NCI-H2171 (cell line): Measurements from ENCODE around the gene RHOT1.
"Not testable (repeated sequence)": the region's sequence is repeated elsewhere in the genome, so short reads cannot be mapped to it uniquely, and the experiment has no call there.

Experiments
- DNase-seq: peaks from one replicate; lab custom pipeline; 2025; lab: John Stamatoyannopoulos, UW

RHOT1 gene

DNA sequence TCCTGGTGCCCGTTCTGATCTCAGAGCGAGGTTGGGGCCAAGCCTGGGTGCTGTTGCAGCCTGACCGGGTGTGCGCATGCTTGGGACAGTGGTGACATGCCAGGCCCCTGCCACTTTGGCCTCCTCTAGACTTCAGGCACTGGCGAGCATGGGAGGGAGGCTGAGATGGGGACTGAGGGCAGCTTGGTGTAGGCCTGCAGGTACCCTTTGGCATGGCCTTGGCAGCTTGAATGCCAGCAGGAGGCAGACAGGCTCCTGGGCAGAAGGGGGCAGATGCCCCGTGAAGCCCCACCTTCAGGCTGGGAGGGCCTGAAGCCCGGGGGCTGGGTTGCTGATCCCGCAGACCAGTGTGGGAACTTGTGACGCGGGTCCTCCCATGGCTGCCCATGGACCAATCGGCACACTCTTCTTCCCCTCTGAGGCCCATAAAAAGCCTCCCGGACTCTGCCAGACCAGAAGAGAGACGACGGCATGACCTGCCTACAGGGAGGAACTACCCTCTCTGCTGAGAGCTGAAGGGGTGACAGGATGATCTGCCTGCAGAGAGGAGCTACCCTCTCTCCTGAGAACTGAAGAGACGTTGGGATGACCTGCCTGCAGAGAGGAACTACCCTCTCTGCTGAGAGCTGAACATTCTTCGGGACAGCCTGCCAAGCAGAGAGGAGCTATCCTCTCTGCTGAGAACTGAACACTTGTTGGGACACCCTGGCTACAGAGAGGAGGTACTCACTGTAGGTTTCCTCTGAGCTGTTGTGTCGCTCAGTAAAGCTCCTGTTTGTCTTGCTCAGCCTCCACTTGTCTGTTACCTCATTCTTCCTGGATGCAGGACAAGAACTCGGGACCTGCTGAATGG lies 17.5 kb downstream of the RHOT1 start:
- DNase-seq: no peak

GRCh38 chr17:32160526-32160925 lies 18.2 kb downstream of the RHOT1 start:
- DNase-seq: no peak

DNA sequence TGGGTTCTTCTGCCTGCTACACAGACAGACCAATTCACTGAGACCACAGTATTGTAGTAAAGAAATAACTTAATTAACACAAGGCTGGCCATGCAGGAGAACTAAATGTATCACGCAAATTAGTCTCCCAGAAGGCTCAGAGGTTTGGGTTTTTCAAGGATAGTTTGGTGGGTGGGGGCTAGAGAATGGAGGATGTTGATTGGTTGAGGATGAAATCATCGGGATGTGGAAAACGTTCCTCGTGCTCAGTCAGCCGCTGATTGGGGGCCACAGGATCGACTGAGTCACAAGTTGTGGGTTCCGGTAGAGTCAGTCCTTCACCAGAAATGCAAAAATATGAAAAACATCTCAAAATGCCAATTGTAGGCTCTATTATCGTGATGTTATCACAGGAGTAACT lies 18.7 kb downstream of the RHOT1 start:
- no peak for DNase-seq

GRCh38 chr17:32161506-32162365 lies 19.4 kb downstream of the RHOT1 start:
- DNase-seq: no peak

DNA sequence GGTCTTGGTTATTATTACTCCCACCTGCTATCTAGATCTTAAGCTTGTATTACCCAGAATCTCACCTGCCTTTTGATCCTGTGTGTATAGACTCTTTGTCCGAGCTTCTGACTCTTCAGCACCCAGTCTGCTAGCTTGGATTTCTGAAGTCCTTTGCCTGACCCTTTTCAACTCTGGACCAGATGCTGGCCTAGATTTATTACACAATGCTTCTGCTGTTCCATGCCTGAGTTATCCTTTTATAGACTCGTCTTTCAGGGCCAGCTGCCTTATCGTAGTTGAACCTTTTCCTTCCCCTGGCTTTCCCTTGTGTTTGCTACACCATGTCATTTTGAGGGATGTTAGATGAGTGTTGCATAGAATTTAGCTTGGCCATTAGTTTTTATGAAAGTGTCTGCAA lies 32.6 kb downstream of the RHOT1 start:
- DNase-seq: no peak

DNA sequence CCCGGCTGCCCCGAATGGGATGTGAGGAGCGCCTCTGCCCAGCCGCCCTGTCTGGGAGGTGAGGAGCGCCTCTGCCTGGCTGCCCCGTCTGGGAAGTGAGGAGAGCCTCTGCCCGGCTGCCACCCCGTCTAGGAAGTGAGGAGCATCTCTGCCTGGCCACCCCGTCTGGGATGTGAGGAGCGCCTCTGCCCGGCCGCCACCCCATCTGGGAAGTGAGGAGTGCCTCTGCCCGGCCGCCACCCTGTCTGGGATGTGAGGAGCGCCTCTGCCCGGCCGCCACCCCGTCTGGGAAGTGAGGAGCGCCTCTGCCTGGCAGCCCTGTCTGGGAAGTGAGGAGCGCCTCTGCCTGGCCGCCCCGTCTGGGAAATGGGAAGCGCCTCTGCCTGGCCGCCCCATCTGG lies 36.4 kb downstream of the RHOT1 start:
- DNase-seq: not testable (repeated sequence)

DNA sequence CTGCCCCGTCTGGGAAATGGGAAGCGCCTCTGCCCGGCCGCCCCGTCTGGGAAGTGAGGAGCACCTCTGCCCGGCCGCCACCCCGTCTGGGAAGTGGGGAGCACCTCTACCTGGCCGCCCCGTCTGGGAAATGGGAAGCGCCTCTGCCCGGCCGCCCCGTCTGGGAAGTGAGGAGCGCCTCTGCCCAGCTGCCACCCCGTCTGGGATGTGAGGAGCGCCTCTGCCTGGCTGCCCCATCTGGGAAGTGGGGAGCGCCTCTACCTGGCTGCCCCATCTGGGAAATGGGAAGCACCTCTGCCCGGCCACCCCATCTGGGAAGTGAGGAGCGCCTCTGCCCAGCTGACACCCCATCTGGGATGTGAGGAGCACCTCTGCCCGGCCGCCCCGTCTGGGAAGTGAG lies 36.8 kb downstream of the RHOT1 start:
- DNase-seq: not testable (repeated sequence)

DNA sequence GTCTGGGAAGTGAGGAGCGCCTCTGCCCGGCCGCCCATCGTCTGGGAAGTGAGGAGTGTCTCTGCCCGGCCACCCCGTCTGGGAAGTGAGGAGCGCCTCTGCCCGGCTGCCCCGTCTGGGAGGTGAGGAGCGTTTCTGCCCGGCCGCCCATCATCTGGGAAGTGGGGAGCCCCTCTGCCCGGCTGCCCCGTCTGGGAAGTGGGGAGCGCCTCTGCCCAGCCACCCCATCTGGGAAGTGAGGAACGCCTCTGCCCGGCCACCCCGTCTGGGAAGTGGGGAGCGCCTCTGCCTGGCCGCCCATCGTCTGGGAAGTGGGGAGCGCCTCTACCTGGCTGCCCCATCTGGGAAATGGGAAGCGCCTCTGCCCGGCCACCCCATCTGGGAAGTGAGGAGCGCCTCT lies 37.2 kb downstream of the RHOT1 start:
- DNase-seq: not testable (repeated sequence)

DNA sequence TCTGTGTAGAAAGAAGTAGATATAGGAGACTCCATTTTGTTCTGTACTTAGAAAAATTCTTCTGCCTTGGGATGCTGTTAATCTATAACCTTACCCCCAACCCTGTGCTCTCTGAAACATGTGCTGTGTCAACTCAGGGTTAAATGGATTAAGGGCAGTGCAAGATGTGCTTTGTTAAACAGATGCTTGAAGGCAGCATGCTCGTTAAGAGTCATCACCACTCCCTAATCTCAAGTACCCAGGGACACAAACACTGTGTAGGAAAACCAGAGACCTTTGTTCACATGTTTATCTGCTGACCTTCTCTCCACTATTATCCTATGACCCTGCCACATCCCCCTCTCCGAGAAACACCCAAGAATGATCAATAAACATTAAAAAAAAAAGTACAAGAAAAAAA lies 38.0 kb downstream of the RHOT1 start:
- DNase-seq: not testable (repeated sequence)

GRCh38 chr17:32185875-32186274 lies 43.6 kb downstream of the RHOT1 start:
- no peak for DNase-seq

- no peak for DNase-seq
Observed at GRCh38 chr17:32187271-32187670, 45.0 kb downstream of the RHOT1 start.

DNA sequence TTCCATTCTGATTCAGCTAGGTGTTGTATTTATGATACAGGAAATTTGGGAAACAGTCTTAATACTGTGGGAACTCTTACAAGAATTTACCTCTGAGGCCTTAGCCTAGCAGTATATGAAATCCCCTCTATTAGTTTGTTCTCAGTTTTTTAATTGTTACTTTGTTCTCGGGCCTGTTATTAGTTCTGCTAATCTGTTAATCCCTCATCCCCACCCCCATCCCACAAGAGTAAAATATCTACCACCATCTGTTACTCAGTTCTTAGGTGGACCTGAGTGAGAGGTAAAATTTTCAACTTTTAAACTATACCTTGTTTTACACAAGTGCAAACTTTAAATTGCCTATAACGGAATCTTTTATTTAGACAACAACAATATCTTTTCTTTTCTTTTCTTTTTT lies 47.0 kb downstream of the RHOT1 start:
- no peak for DNase-seq

DNA sequence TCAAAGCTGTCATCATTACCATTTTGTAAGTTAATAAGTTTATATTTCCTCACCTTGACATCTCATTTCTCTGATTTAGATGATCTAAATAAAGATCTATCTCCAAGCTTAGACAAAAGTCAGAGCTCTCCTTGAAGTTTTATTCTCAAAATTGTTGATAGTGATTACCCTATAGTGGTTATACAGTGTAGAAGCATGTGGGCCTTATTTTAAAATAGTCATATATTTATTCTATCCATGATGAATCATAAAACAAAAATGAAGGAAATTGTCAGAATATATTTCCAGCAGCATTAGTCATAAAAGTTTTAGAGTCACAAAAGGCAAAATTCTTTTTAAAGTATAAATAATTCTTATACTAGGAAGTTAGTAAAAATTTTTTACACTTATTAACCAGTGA lies 49.0 kb downstream of the RHOT1 start:
- DNase-seq: no peak

DNA sequence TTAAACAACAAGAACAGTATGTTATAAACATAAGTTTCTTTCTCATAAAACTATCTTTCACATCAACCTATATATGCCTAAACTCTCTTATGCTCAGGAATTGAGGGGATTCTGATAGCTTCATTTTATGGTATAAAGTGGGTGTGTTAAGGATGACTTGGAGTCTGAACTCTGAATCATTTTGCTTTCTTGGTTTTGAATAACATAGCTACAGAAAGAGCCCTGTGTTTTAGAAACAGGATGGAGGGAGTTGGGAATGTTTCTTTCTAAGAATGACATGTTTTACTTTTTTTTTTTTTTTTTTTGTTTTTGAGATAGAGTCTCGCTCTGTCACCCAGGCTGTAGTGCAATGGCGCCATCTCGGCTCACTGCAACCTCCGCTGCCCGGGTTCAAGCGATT lies 50.1 kb downstream of the RHOT1 start:
- no peak for DNase-seq

DNA sequence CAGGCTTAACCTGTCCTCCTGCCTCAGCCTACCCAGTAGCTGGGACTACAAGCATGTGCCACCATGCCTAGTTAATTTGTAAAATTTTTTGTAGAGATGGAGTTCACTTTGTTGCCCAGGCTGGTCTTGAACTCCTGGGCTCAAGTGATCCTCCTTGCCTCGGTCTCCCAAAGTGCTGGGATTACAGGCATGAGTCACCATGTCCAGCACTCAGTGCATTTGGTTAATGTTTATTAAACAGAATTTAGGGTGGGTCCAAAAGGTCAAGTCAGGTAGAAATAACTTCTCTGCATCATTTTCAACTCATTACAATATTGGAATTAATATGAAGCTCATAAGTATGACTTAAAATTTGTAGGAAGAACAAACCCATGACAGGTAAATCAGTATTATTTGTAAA lies 55.7 kb downstream of the RHOT1 start:
- DNase-seq: no peak

- no peak for DNase-seq
Observed at GRCh38 chr17:32206861-32207260, 64.6 kb downstream of the RHOT1 start.

DNA sequence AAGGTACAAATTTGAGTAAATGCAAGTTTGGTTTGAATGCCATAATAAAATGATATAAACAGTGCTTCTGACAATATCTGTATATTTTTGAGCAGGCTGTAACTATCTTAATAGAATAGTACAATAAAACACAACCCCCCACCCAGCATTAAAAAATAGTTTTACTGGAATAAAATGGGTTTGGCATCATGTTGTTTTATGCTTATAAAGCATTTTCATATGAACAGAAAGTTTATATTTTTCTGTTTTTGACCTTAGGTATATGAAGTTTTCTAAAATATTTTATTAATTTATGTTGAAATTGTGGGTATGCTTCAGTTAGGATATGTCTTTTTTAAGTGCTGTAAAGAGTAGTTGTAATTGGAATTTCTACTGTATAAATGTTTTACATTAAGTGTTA lies 66.1 kb downstream of the RHOT1 start:
- DNase-seq: no peak

DNA sequence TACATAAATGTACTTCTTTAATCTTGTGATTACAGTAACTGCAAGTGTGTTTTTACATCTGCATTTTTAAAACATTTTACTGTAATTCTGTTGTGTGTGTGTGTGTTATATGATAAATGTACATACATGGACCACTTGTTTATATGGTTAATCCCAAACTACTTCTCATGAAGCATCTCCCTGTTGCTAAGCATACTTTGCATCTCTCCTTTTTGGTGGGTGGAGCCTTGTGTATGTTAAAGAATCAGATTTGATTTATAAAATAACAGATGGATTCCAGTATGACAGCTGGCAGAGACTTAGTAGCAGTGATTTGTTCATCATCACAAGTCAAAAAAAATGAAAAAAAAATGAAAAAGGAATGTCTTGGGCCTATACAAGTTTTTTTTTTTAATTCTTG lies 67.3 kb downstream of the RHOT1 start:
- DNase-seq: no peak

DNA sequence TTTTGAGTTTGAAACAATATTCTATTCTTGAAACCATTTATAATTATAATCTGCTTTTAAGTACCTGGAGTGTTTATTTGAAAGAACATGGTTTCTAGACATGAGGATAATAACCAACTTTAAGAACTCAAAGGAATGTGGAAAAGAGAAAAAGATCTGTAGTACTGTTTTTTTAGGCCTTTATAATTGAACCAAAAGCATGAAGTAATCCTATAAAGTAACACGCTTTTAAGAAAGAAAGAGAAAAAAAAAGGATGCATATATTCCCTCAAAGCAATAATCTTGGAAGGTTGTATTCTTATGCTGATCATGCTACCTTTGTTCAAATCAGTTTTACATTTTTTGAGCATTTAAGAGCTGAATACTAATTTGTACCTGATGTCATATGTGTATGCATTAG lies 69.4 kb downstream of the RHOT1 start:
- DNase-seq: no peak

DNA sequence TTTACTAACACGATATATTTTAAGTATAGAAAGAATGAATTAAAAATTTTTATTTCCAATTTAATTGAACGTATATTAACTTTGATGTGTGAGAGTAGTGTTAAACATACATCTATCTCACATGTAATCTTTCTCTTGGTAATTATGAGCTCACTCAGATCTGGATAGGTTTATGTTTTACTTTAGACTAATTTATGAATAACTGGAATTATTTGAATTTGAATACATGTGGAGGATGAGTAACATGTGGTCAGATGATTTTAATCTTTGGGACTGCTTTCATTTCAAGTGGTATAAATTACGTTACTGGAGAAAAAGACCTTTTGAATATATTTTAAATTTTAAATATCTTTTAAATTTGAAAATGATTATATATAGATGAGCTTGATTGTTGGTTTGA lies 73.4 kb downstream of the RHOT1 start:
- no peak for DNase-seq

- DNase-seq: no peak
Observed at GRCh38 chr17:32222621-32223020, 80.3 kb downstream of the RHOT1 start.

DNA sequence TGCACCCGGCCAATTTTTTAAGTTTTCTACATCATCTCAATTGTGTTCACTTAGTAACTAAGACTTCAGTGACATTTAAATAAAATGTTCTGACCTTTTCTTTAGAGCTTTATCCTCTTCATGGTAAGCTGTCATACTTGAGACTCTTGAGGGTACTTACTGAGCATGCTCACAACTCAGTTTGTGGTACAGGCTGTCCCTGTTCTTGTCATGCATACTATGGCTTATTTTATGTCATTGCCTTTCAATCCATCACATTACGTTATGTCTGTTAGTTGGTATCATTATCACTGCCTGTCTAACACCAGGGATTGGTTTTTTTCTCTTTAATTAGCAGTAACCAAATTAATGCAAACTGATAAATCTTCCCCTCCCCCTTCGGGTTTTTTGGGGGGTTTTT lies 81.4 kb downstream of the RHOT1 start:
- no peak for DNase-seq

GRCh38 chr17:32226886-32227285 lies 84.6 kb downstream of the RHOT1 start:
- no peak for DNase-seq
